ENCODE data around the gene CFHR5.

Gene CFHR5

GRCh38 chr1:197042676-197043341 is 65.5 kb downstream of the CFHR5 start:
- TF ChIP-seq CTCF (IDR thresholded peaks at IDR 0.05; ENCODE audit: low read depth, low read length, missing control alignments): no peak
- H3K4me3 ChIP-seq (replicated peaks; ENCODE audit: low read depth, low read length): no peak overlapping the region
- DNase-seq (ENCODE audit: extremely low read depth, low read depth): no peak

- no peak for TF ChIP-seq CTCF (IDR thresholded peaks at IDR 0.05; ENCODE audit: low read depth, low read length, missing control alignments)
- no peak overlapping the region for H3K4me3 ChIP-seq (replicated peaks; ENCODE audit: low read depth, low read length)
- DNase-seq (ENCODE audit: extremely low read depth, low read depth): no peak
Observed at GRCh38 chr1:197049100-197049499, 71.7 kb downstream of the CFHR5 start.
